ENCODE data around the gene GALNTL6. TPM values are rescaled to one million over a fixed set of nuclear protein-coding genes. Genes with fewer than 3 reads are reported as not detected.
A peak's percentile ranks its signal among the peaks of the same experiment; 100 is the strongest.

Gene GALNTL6
- total RNA-seq, 1 experiment from 2014 or later, result not detected

GRCh38 chr4:172986114-172986513 is 1172.9 kb downstream of the GALNTL6 start:
- no CpG with 5 or more reads among the region's 1 CpG for WGBS (ENCODE audit: extremely low coverage, insufficient read length, low lambda C conversion rate)
- no peaks in the 10 kb centered on the region for H4K20me1 ChIP-seq (ENCODE audit: control insufficient read depth, insufficient read depth, insufficient read length)
- no peak overlapping the region for H3K4me3 Mint-ChIP-seq
- no peaks in the 10 kb centered on the region; the same call in 1 of the 2 replicates for H3K27me3 Mint-ChIP-seq (ENCODE audit: low read depth)
- peaks cover 9 to 23% (median 16%) of the 10 kb centered on the region in 3 experiments for H3K36me3 Mint-ChIP-seq (ENCODE audit: insufficient read depth in 1 of 3, low read depth in 3 of 3)
- no peak overlapping the region for H3K14ac ChIP-seq (ENCODE audit: insufficient read depth, low read length)
- peak overlapping the region in 2 of 3 experiments; percentile 16 to 92; a peak in 3 of 7 replicates for H3K27ac Mint-ChIP-seq
- no peaks in the 10 kb centered on the region for H3K9me3 ChIP-seq (ENCODE audit: control insufficient read depth, low read depth, low read length)
- H2AK5ac ChIP-seq (ENCODE audit: insufficient read length, low read length), result no peak overlapping the region
- no peak overlapping the region for H3K9ac ChIP-seq (ENCODE audit: extremely low read depth, insufficient read length, low read length)
- H3K23me2 ChIP-seq (ENCODE audit: insufficient read length, low read depth, low read length, poor library complexity, severe bottlenecking), result no peaks in the 10 kb centered on the region
- no peak overlapping the region for H2BK12ac ChIP-seq (ENCODE audit: insufficient read length, low read depth, low read length)
- no peak overlapping the region for H3K56ac ChIP-seq (ENCODE audit: insufficient read length, low read depth, low read length)
- no peak for DNase-seq
- H2BK15ac ChIP-seq (ENCODE audit: low read depth, low read length), result no peak overlapping the region
- no peak overlapping the region for H3K18ac ChIP-seq (ENCODE audit: insufficient read length, low read depth, low read length)
- no peak overlapping the region for H3K23ac ChIP-seq (ENCODE audit: insufficient read length, low read depth, low read length)
- no peak overlapping the region for H2BK5ac ChIP-seq (ENCODE audit: insufficient read length, low read length)
- no peak overlapping the region for H3T11ph ChIP-seq (ENCODE audit: low read length)
- peaks cover 31 to 32% of the 10 kb centered on the region in 2 experiments for H3K4me1 Mint-ChIP-seq
- H3K9me3 Mint-ChIP-seq, result peaks cover 7 to 24% of the 10 kb centered on the region in 2 experiments
- H3K27ac ChIP-seq (ENCODE audit: insufficient read length, low read depth, low read length), result no peak overlapping the region
- H3K79me2 ChIP-seq (ENCODE audit: insufficient read depth, low read length), result no peaks in the 10 kb centered on the region
- no peak overlapping the region for H3K4ac ChIP-seq (ENCODE audit: low read depth, low read length)
- H2BK20ac ChIP-seq (ENCODE audit: low read depth, low read length, poor library complexity, severe bottlenecking), result no peak overlapping the region
- H3K4me2 ChIP-seq (ENCODE audit: insufficient read depth, insufficient read length, low read length), result no peak overlapping the region
- no peaks in the 10 kb centered on the region for H3K27me3 ChIP-seq (ENCODE audit: insufficient read depth, low read length)
- no peak overlapping the region for H4K91ac ChIP-seq (ENCODE audit: insufficient read length, low read depth, low read length)
- H2BK120ac ChIP-seq (ENCODE audit: low read depth, low read length, poor library complexity, severe bottlenecking), result no peak overlapping the region
- peaks cover 7% of the 10 kb centered on the region; the same call in 1 of the 2 replicates for H3K4me1 ChIP-seq (ENCODE audit: insufficient read depth, low read length)
- H4K8ac ChIP-seq (replicated peaks; ENCODE audit: insufficient read length, low read depth, low read length), result no peak overlapping the region
- no peak for TF ChIP-seq CTCF (conservative IDR thresholded peaks at IDR 0.05)
- no peak overlapping the region for H2AFZ ChIP-seq (ENCODE audit: low read length)
- no peak overlapping the region for H4K5ac ChIP-seq (ENCODE audit: insufficient read length, low read depth, low read length)
- H3K79me1 ChIP-seq (ENCODE audit: insufficient read depth, low read depth, low read length, poor library complexity, severe bottlenecking), result no peaks in the 10 kb centered on the region
